Measurements from ENCODE around the gene ITM2A. TPM values are rescaled to one million over a fixed set of nuclear protein-coding genes. Genes with fewer than 3 reads are reported as not detected.

ITM2A gene
- total RNA-seq, 1 experiment from 2014 or later = 25.7 TPM

GRCh38 chrX:79364306-79364705 is 2.8 kb downstream of the ITM2A start:
- Mint-ChIP-seq H3K4me3 (ENCODE audit: low read depth, unreplicated experiment) (no peak overlapping the region), H3K27me3 (ENCODE audit: unreplicated experiment) (no peaks in the 10 kb centered on the region), H3K36me3 (ENCODE audit: insufficient read depth, unreplicated experiment) (peaks cover 12% of the 10 kb centered on the region), H3K4me1 (ENCODE audit: low read depth, unreplicated experiment) (peaks cover 28% of the 10 kb centered on the region), H3K9me3 (ENCODE audit: low read depth, unreplicated experiment) (no peaks in the 10 kb centered on the region), H3K27ac (ENCODE audit: unreplicated experiment) (no peak overlapping the region)
- DNase-seq = no peak
- no TSS peak for BruUV-seq (replicated peaks)
- TF ChIP-seq CTCF (IDR thresholded peaks at IDR 0.05; ENCODE audit: unreplicated experiment) = no peak
- intact Hi-C loops (cut with micrococcal nuclease; ENCODE audit: unreplicated experiment) = no loop called here
- CTCF ChIA-PET = no interaction called here

GRCh38 chrX:79361192-79361870 is 5.8 kb downstream of the ITM2A start:
- intact Hi-C loops (cut with micrococcal nuclease; ENCODE audit: unreplicated experiment) = no loop called here
- H3K27me3 Mint-ChIP-seq (ENCODE audit: unreplicated experiment) = no peaks in the 10 kb centered on the region
- peaks cover 2% of the 10 kb centered on the region for H3K9me3 Mint-ChIP-seq (ENCODE audit: low read depth, unreplicated experiment)
- BruUV-seq (replicated peaks) = no TSS peak
- no peak for DNase-seq
- H3K4me3 Mint-ChIP-seq (ENCODE audit: low read depth, unreplicated experiment) = no peak overlapping the region
- CTCF ChIA-PET = no interaction called here
- no peak for TF ChIP-seq CTCF (IDR thresholded peaks at IDR 0.05; ENCODE audit: unreplicated experiment)
- peaks cover 9% of the 10 kb centered on the region for H3K4me1 Mint-ChIP-seq (ENCODE audit: low read depth, unreplicated experiment)
- no peak overlapping the region for H3K27ac Mint-ChIP-seq (ENCODE audit: unreplicated experiment)
- peaks cover 1% of the 10 kb centered on the region for H3K36me3 Mint-ChIP-seq (ENCODE audit: insufficient read depth, unreplicated experiment)

GRCh38 chrX:79336869-79337815 is 30.0 kb downstream of the ITM2A start:
- Mint-ChIP-seq H3K27me3 (ENCODE audit: unreplicated experiment) (no peaks in the 10 kb centered on the region), H3K36me3 (ENCODE audit: insufficient read depth, unreplicated experiment) (no peaks in the 10 kb centered on the region), H3K4me3 (ENCODE audit: low read depth, unreplicated experiment) (no peak overlapping the region), H3K27ac (ENCODE audit: unreplicated experiment) (no peak overlapping the region), H3K4me1 (ENCODE audit: low read depth, unreplicated experiment) (no peaks in the 10 kb centered on the region), H3K9me3 (ENCODE audit: low read depth, unreplicated experiment) (no peaks in the 10 kb centered on the region)
- TF ChIP-seq CTCF (IDR thresholded peaks at IDR 0.05; ENCODE audit: unreplicated experiment) = no peak
- intact Hi-C loops (cut with micrococcal nuclease; ENCODE audit: unreplicated experiment) = no loop called here
- DNase-seq = no peak
- no TSS peak for BruUV-seq (replicated peaks)
- CTCF ChIA-PET = no interaction called here

GRCh38 chrX:79330022-79330421 is 37.1 kb downstream of the ITM2A start:
- DNase-seq = no peak
- intact Hi-C loops (cut with micrococcal nuclease; ENCODE audit: unreplicated experiment) = no loop called here
- Mint-ChIP-seq H3K4me1 (ENCODE audit: low read depth, unreplicated experiment) (peaks cover 16% of the 10 kb centered on the region), H3K36me3 (ENCODE audit: insufficient read depth, unreplicated experiment) (no peaks in the 10 kb centered on the region), H3K4me3 (ENCODE audit: low read depth, unreplicated experiment) (no peak overlapping the region), H3K9me3 (ENCODE audit: low read depth, unreplicated experiment) (no peaks in the 10 kb centered on the region), H3K27me3 (ENCODE audit: unreplicated experiment) (no peaks in the 10 kb centered on the region), H3K27ac (ENCODE audit: unreplicated experiment) (no peak overlapping the region)
- no TSS peak for BruUV-seq (replicated peaks)
- no peak for TF ChIP-seq CTCF (IDR thresholded peaks at IDR 0.05; ENCODE audit: unreplicated experiment)
- CTCF ChIA-PET = no interaction called here

All from Calu3 (cell line).